CMK (cell line): Measurements from ENCODE around the gene SRRM5.
"Not testable (repeated sequence)": the region's sequence is repeated elsewhere in the genome, so short reads cannot be mapped to it uniquely, and the experiment has no call there.

ENCODE experiments used
- DNase-seq: peaks from one replicate; pipeline ENCODE4 v3.0.0-alpha.2; 2010; ENCODE audit warnings: low read depth

SRRM5 gene, protein sequence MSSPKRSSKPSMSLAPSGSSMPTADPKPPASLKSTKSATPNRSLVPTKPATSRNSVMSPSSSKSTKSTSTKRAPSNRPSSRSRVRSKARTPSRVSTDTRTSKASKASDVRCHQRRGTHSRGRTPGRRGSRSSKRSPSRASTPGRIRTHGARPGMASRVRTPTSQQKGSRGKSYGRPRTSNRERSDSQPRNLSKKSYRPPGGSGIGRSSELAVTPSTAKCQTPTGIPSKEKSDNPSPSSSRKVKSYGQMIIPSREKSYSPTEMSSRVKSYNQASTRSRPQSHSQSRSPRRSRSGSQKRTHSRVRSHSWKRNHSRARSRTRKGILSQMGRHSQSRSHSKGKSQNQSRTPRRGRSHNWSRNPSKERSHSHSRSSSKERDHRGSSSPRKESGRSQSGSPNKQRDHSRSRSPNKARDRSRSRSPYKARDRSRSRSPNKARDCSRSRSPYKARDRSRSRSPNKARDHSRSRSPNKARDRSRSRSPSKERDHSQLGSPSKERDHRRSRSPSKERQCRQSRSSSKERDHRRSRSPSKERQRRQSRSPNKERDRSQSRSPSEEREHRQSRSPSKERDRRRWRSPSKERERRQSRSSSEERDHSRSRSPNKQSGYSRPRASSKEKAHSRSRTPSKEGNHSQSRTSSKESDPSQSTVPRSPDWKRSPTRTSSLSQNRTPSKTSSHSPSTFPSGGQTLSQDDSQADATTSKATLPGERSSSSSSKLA

DNA sequence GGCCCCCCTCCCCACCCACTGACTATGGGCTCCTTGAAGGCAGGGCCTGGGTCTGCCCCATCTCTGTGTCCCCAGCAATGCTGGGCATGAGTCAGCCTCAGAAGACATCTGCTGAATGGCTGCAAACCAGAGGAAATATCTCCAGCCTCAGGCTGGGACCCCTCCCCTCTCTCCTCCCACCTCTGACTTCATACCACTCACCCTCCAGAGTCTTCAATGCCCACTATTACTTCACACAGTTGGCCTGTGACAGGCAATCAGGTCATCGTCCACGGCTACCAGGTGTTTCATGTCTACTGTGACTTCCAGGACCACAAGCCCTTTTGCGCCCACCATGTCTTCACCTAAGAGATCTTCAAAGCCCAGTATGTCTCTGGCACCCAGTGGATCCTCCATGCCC, at the start of gene SRRM5:
Gene SRRM5 (plus strand): TSS at position 301 of the 400 bp plus-strand sequence. CDS start 34 bp downstream, at position 335.
- DNase-seq: no peak

DNA sequence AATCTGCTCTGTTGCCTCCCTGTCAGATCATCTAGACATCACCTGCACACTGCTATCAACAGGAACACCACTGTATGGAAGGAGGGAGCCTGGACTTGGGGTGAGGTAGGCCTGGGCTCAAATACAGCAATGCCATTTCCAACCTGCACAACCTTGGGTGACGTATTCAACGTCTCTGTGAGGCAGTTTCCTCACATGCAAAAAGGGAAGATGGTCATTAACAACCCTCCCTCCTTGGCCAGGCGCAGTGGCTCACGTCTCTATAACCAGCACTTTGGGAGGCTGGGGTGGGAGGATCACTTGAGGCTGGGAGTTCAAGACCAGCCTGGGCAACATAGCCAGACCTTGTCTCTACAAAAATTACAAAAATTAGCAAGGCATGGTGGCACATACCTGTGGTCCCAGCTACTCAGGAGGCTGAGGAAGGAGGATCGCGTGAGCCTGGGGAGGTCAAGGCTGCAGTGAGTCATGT, 49.6 kb upstream of the SRRM5 start:
- DNase-seq: no peak

- peak; percentile 75 for DNase-seq
Measured at GRCh38 chr19:43562698-43563241, 49.1 kb upstream of the SRRM5 start.

- DNase-seq: no peak
Measured at GRCh38 chr19:43563816-43564457, 48.0 kb upstream of the SRRM5 start.

GRCh38 chr19:43564800-43565199, 47.1 kb upstream of the SRRM5 start:
- no peak for DNase-seq

GRCh38 chr19:43569657-43570056, 42.2 kb upstream of the SRRM5 start:
- no peak for DNase-seq

- no peak for DNase-seq
Measured at GRCh38 chr19:43570174-43570791, 41.6 kb upstream of the SRRM5 start.

DNA sequence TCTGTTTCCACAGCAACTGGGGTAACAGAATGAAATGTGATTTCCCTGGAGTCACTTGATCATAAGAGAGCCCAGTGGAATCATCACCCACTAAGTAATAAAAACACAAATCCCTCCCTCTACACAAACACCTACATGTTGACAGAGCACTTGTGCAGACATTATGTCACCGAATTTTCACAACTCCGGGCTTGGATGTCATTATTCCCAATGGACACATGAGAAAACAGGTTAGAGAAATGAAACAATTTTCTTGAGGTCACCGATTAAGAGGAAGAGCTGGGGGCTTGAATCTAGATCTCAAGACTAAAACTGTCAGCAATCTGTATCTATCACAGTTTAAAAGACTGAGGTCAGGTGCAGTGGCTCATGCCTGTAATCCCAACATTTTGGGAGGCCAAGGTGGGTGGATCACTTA, 39.7 kb upstream of the SRRM5 start:
- no peak for DNase-seq

DNA sequence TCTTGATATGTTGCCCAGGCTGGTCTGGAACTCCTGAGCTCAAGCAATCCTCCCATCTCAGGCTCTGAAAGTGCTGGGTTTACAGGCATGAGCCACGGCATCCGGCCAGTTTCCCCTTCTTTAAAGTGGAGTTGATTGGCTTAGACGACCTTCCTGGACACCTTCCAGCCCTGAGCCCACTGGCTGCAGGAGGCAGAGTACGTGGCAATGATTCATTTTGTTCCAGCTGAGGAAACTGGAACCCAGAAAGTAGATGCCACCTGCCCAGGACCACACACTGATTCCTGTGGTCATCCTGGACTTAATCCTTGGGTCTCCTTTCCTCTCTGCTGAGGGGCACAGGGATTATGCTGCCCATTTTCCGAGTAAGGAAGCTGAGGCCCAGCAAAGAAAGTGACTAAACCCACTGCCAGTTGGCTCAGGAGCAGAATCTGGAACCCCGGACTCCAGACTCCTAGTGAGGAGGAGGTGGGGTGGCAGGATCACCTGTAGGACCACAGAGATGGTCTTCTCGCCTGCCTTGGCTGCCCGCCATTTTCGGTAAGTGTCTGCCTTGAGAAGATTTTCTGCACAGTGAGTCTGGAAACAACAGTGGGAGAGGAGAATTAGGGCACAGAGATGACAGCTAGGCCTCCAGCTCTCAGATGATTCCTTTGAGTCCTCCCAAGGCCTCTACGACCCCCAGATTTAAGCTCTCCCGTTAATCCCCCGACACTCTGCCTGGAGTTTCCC, 37.3 kb upstream of the SRRM5 start:
- no peak for DNase-seq

DNA sequence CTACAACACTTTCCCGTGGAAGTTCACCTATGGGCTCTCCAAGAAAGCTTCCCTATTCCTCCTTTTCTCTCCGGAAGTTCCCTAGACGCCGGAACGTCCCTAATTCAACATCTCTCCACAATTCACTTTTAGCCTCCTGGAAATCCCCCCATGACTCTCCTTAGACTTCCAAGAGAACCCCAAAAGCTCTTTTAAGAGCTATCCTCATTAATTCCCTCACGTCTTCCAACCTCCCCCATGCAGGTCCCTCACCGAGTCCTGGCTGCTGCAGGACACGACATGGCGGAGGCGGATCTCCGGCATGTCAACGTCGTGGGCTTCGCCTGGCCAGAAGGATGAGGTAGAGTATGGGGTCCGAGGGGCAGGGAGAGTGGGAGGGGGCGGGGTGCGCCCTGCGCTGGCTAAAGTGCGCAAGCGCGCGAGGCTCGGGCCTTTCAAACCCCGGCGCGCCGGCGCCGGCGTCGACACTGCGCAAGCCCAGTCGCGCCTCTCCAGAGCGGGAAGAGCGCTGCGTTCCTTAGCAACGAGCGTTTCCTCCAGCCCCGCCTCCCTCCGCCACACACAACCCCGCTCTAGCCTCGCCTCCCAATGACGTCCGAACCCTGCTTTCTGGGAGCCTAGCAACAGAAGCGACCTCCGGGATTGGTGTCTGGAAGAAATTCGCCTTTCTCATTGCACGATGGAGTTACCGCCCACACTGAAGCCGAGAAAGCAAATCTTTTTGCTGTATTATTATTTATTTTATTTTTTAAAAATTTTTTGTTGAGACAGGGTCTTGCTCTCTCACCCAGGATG, 36.5 kb upstream of the SRRM5 start, which contains the start of the genes PINLYP and XRCC1:
Gene PINLYP (plus strand): TSS at position 646 of the 795 bp plus-strand sequence. CDS start 1,391 bp downstream, outside the sequence.
Gene XRCC1 (minus strand): TSS at position 372 of the 795 bp plus-strand sequence. CDS start 69 bp downstream, at position 303.
- peak; percentile 93 for DNase-seq

DNA sequence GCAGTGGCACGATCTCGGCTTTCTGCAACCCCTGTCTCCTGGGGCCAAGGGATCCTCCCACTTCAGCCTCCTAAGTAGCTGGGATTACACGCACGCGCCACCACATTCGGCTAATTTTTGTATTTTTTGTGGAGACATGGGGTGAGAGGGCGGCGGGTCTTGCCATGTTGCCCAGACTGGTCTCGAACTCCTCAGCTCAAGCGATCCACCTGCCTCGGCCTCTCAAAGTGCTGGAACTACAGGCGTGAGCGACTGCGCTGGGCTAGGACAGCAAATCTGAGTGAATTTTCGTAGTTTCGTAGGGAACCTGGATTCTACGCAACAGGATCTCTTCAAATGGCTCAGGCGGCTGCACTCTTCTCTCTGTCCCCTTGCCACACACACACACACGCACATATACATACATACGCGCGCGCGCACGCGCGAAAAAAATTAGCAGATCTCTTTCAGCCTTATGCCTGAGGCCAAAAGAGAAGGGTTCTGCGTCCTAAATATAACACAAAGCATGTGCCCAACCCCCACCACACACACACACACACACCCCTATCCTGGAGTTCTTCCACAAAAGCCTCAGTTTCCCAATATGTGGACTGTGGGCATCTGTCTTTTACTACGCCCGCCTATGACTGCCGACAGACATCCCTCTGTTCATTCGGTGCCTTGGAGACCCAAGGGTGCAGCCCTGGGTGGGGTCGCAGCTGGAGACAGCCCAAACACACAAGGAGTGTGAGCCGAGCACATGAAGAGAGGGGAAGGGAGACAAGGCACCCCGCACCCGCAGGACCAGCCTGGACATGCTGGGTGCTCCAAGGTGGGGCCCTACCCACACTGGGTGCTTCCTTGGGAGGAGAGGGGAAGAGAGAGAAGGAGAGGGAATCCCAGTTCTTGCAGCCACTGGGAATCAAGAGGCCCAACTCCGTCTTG, 35.7 kb upstream of the SRRM5 start:
- no peak for DNase-seq

DNA sequence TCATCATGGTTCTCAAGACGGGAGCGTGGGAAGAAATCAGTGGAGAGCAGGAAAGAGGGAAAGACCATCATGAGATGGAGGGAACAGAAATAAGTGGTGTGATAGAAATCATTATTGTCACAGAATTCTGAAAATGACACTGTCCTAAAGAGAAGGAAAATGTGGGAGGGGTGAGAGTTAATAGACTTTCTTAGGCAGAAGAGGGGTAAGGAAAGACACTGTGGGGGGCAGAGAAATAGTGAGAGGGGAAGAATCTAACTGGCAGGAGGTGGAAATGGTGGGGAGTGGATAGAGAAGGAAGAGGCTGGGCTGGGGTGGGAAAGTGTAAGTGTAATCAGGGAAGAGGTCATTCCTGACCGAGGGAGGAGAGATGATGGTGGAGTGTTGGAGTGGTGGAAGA, 33.1 kb upstream of the SRRM5 start:
- DNase-seq: no peak

DNA sequence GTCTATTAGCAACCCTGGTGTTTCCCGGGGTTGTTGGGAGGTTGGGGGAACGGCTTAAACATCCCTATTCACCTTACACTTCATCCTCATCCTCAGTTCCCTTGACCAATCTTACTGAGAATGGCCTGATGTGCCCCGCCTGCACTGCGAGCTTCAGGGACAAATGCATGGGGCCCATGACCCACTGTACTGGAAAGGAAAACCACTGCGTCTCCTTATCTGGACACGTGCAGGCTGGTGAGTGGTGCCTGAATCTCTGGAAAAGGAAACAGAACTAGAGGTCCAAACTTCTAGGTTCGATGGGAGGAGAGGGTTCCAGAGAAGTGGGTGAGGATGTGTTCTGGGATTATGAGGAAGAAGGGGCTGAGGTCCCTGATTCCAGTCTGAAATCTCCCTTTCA, 30.4 kb upstream of the SRRM5 start:
- no peak for DNase-seq

GRCh38 chr19:43582495-43582894, 29.4 kb upstream of the SRRM5 start:
- no peak for DNase-seq

DNA sequence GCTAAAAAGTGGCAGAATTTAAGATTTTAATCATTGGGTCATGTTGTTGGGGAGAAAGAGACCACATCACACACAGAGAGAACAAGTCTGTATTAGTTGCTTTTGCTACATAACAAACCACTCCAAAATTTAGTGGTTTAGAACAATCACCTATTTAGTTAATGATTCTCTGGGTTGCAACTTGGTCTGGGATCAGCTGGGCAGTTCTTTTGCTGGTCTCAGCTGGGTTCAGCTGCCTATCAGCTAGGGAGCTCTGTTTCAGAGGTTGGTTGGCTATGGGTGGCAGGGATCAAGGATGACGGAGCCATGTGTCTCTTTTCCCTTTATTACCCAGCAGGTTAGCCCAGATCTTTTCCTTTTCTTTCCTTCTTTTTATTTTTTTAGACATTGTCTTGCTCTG, 27.4 kb upstream of the SRRM5 start:
- no peak for DNase-seq

DNA sequence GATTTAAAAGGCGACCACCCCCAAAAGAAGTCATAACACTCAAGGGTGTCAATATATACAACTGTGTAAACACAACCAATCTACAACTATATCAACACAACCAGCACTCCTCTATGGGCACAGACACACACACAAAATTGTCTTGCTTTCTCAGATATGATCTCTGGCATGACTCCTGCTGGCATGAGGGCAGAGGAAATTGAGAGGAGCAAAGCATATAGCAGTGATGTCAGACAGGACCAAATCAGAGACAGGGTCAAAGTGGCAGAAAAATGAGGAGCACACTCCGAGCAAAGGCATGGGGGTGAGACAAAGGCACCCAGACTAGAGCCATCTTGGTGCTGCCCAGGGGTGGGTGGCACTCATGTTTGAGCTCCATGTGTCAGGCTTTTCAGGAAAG, 25.5 kb upstream of the SRRM5 start:
- DNase-seq: no peak

DNA sequence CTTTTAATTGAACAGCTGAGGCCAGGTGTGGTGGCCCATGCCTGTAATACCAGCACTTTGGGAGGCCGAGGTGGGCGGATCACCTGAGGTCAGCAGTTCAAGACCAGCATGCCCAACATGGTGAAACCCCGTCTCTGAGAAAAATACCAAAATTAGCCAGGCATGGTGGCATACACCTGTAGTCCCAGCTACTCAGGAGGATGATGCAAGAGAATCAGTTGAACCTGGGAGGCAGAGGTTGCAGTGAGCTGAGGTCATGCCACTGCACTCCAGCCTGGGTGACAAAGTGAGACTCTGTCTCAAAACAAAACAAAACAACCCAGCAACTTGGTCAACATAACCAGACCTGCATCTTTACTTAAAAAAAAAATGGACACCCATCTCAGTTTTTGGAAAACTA, 24.9 kb upstream of the SRRM5 start:
- DNase-seq: not testable (repeated sequence)

DNA sequence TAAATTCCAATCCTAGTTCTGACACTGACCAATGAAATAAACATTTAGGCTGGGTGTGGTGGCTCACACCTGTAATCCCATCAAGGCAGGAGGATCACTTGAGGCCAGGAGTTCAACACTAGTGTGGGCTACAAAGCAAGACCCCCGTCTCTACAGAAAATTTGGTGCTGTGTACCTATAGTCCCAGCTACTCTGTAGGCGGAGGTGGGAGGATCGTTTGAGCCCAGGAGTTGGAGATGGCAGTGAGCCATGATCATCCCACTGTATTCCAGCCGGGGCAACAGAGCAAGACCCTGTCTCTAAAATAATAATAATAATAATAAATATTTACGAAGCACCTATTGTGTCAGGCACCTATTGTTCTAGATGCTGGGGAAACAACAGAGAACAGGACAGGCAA, 22.6 kb upstream of the SRRM5 start:
- DNase-seq: no peak

GRCh38 chr19:43589678-43590077, 22.2 kb upstream of the SRRM5 start:
- no peak for DNase-seq
